Muscle layer of colon (tissue), 2 donors: ENCODE data around the gene CLIP1.
"Not testable (repeated sequence)": the region's sequence is repeated elsewhere in the genome, so short reads cannot be mapped to it uniquely, and the experiment has no call there.

ENCODE experiments used
- H3K27ac ChIP-seq: one replicate; pipeline ENCODE4 v1.7.0; 2013; ENCODE audit warnings: low read depth, mild to moderate bottlenecking, low read length, moderate library complexity
- H3K27me3 ChIP-seq, 2 donors: one replicate each; pipeline ENCODE4 v1.7.0; 2013; ENCODE audit warnings: low read length in 2 of 2, mild to moderate bottlenecking in 2 of 2; ENCODE audit not compliant: insufficient read depth in 2 of 2, control insufficient read depth in 1 of 2
- H3K36me3 ChIP-seq: one replicate; pipeline ENCODE4 v1.7.0; 2013; ENCODE audit warnings: mild to moderate bottlenecking, low read length; ENCODE audit not compliant: insufficient read depth
- H3K4me1 ChIP-seq: one replicate; pipeline ENCODE4 v1.7.0; 2013; ENCODE audit warnings: mild to moderate bottlenecking, low read length; ENCODE audit not compliant: insufficient read depth
- H3K4me3 ChIP-seq, 2 donors: one replicate each; pipeline ENCODE4 v1.7.0; 2013; ENCODE audit warnings: low read length in 2 of 2, low read depth in 1 of 2, mild to moderate bottlenecking in 1 of 2, moderate library complexity in 1 of 2
- H3K9ac ChIP-seq: one replicate; pipeline ENCODE4 v1.7.0; 2013; ENCODE audit warnings: low read length
- H3K9me3 ChIP-seq: one replicate; pipeline ENCODE4 v1.7.0; 2013; ENCODE audit warnings: mild to moderate bottlenecking, low read length
- donor health status: abdominal sarcoma.
- donor health status: Adenocarcinoma of cecum.

The CLIP1 gene

DNA sequence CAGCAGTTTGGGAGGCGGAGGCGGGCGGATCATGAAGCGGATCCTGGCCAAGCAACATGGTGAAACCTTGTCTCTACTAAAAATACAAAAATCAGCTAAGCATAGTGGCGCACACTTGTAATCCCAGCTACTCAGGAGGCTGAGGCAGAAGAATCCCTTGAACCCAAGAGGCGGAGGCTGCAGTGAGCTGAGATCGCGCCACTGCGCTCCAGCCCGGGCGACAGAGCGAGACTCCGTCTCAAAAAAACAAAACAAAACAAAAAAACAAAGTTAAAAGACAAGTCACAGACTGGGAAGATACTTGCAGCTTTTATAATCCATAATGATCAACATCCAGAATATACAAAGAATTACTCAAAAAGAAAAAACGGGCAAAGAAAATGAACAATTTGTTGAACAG lies 161.7 kb downstream of the CLIP1 start:
- H3K36me3 ChIP-seq: peaks cover 29% of the 10 kb centered on the region
- not testable (repeated sequence) for H3K9ac ChIP-seq, H3K27ac ChIP-seq, H3K9me3 ChIP-seq, H3K27me3 ChIP-seq, H3K4me3 ChIP-seq, H3K4me1 ChIP-seq

DNA sequence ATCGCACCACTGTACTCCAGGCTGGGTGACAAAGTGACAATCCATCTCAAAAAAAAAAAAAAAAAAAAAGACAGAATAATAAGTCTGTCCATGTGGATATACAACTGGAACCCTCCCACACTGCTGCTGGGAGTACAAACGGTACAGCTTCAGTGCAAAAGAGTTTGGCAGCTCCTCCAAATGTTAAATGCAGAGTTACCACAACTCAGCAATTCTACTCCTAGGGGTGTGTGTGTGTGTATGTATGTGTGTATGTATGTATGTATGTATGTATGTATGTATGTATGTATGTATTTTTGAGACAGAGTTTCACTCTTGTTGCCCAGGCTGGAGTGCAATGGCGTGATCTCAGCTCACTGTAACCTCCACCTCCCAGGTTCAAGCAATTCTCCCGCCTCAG lies 163.5 kb downstream of the CLIP1 start:
- H3K36me3 ChIP-seq: peaks cover 29% of the 10 kb centered on the region
- not testable (repeated sequence) for H3K9ac ChIP-seq, H3K27ac ChIP-seq, H3K4me1 ChIP-seq, H3K9me3 ChIP-seq, H3K27me3 ChIP-seq, H3K4me3 ChIP-seq

DNA sequence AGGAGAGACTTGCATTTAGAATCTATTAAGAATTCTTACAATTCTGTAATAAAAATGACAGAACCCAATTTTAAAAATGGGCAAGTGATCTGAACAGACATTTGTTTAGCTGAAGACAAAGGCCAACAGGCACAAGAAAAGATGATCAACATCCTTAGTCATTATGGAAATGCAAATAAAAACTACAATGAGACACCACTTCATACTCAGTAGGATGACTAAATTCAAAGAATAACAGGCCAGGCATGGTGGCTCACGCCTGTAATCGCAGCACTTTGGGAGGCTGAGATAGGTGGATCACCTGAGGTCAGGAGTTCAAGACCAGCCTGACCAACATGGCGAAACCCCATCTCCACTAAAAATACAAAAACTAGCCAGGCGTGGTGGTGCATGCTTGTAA lies 164.0 kb downstream of the CLIP1 start:
- not testable (repeated sequence) for H3K9me3 ChIP-seq, H3K27ac ChIP-seq, H3K4me1 ChIP-seq, H3K4me3 ChIP-seq, H3K27me3 ChIP-seq, H3K9ac ChIP-seq
- H3K36me3 ChIP-seq: peaks cover 28% of the 10 kb centered on the region

DNA sequence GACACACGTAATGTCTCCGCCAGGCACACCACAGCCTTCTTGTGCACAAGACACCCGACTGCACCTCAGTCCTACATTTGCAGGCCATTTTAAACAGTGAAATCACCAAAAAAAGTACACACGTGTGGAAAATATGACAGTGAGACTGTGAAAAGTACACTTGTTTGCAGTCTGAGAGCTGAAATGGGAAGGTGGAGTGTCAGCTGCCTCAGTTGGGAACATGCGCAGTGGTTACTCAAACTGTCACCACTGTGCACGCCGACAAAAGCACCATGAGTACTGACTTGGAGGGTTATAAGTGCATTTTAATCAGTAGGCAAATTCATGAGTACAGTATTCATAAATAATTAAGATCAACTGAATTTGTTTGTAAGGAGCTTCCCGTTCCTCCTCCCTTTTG lies 171.9 kb downstream of the CLIP1 start:
- Histone ChIP-seq H3K4me3 (no peak overlapping the region), H3K27ac (no peak overlapping the region), H3K36me3 (peaks cover 23% of the 10 kb centered on the region)

DNA sequence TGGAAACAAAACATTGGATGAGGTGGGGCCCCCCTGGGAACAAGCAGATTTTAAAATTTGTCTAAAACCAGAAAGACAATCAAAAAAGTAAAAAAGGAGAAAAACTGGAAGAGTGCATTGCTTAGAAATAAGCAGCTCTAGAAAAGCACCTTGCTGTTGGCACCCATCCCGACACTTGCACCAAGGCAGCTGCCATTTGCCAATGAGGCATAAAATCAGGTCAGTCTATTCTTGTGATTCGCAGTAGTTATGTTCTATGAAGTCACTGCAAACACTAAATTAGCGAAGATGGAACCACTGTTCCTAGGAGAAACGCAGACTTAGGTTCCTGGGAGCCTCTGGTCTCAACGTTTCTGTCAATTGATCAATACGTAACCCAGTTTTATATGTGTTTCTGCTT lies 172.4 kb downstream of the CLIP1 start:
- Histone ChIP-seq H3K9me3 (no peaks in the 10 kb centered on the region), H3K36me3 (peaks cover 23% of the 10 kb centered on the region), H3K27me3 (no peaks in the 10 kb centered on the region), H3K27ac (no peak overlapping the region), H3K4me3 (no peak overlapping the region), H3K4me1 (no peaks in the 10 kb centered on the region), H3K9ac (no peak overlapping the region)

More for the DNA sequence above, 171.9 kb downstream of the CLIP1 start:
- H3K9me3 ChIP-seq: no peaks in the 10 kb centered on the region
- H3K9ac ChIP-seq: no peak overlapping the region
- no peaks in the 10 kb centered on the region for H3K4me1 ChIP-seq
- H3K27me3 ChIP-seq: no peaks in the 10 kb centered on the region

DNA sequence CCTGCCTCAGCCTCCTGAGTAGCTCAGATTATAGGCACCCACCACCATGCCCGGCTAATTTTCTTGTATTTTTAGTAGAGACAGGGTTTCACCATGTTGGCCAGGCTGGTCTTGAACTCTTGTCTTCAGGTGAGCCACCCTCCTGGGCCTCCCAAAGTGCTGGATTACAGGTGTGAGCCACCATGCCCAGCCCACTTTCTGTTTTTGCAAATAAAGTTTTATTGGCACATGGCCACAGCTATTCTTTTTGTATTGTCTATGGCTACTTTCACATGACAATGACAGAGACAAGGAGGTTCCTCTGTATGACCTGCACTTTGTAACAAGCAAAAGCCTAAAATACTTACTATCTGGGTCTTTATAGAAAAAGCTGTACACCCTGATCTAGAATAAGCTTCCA lies 176.9 kb downstream of the CLIP1 start:
- no peaks in the 10 kb centered on the region for H3K9me3 ChIP-seq
- H3K27ac ChIP-seq: no peak overlapping the region
- peaks cover 29% of the 10 kb centered on the region for H3K36me3 ChIP-seq
- H3K27me3 ChIP-seq: no peaks in the 10 kb centered on the region
- no peaks in the 10 kb centered on the region for H3K4me1 ChIP-seq
- no peak overlapping the region for H3K9ac ChIP-seq
- H3K4me3 ChIP-seq: no peak overlapping the region

DNA sequence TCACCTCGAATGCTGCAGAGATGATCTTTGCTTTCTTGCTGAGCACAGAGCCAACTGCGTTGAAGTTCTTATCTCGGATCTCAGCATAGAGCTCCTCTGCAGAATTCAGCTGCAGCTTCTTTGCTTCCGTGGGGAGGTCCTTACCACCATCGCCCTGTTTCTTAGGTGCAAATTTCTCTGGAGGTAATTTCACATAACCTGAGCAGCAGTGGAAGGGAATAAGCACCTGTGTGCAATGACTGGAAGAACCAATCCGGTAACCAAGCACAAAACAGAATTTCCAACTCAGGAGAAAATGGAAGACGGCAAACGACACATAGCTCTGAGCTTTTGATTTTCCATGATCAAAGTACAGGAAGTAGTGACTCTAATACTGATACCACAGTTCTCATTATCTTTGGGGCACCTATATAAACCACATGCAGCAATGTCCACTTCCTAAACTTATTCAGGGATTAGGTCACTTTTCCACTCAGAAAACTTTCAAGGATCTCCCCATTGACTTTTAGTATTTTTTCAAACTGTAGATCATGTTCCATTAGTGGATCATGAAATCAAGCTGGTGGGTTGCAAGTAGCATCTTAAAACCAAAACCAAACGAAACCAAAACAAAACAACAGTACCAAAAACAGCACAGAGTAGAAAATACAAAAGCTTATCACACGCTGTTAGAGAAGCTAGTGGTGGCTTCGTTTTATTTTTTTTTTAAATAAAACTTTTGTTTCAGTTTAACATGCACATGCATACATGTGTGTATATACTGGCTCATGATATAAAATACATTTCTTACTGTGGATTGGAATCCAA lies 177.7 kb downstream of the CLIP1 start:
- Histone ChIP-seq H3K27me3 (no peaks in the 10 kb centered on the region), H3K27ac (no peak overlapping the region), H3K4me3 (no peak overlapping the region), H3K4me1 (no peaks in the 10 kb centered on the region), H3K9me3 (no peaks in the 10 kb centered on the region), H3K36me3 (peaks cover 24% of the 10 kb centered on the region), H3K9ac (no peak overlapping the region)

DNA sequence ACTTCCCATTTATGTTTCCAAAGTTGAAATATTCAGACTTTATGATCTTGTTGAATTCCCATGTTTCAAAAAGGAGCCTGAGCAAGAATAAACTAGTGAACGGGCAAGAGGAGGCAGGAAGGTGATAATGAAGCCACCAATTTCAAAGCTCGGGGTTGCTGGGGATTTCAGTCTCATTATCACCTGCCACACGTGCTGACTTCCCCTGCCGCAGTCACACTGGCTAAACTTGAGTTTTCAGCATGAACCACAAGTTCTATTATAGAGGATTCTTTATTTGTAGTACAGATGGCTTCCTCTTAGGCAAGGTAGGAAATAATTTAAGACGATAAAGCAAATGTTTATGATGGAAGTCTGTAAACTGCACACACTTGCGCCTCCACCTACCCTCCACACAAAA lies 178.5 kb downstream of the CLIP1 start:
- no peak overlapping the region for H3K9ac ChIP-seq
- peaks cover 24% of the 10 kb centered on the region for H3K36me3 ChIP-seq
- no peak overlapping the region for H3K4me3 ChIP-seq
- no peaks in the 10 kb centered on the region for H3K9me3 ChIP-seq
- no peaks in the 10 kb centered on the region for H3K27me3 ChIP-seq
- H3K4me1 ChIP-seq: no peaks in the 10 kb centered on the region
- no peak overlapping the region for H3K27ac ChIP-seq

DNA sequence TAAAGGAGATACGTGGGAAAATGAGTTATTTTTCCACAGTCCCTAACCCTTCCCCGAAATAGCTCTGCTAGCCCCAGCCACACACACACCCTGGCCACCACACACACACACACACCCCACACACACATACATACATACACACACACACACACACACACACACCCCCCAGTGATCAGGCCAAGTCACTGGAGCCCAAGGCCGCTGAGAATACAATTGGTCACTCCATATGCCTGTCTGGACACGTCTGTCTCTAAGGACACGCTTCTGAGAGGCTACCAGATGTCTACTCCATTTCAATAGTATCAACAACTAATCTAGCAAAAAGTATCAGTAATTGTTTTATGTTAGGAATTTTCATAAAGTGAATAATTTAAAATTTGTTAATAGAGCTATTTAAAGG lies 183.6 kb downstream of the CLIP1 start:
- Histone ChIP-seq H3K4me1 (no peaks in the 10 kb centered on the region), H3K4me3 (no peak overlapping the region), H3K9ac (no peak overlapping the region), H3K27me3 (no peaks in the 10 kb centered on the region), H3K9me3 (no peaks in the 10 kb centered on the region), H3K27ac (no peak overlapping the region), H3K36me3 (peaks cover 38% of the 10 kb centered on the region)

DNA sequence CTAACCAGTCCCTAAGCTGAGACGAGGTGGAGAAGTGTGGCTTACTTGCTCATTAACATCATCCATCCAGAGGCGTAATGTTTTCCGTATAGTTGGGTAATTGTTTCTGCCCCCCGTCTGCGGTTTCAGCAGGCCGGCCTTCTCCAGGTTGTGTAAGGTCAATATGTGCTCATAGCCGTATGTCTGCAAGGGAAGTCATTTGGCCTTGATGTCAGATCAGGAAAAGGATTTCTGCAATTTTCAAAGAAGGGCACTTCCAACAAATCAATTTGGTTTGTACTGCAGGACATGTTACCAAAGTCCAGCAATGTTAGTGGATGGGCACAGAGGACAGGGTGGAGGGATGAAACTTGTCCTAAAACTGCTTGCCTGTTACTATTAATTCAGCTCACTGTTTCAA lies 186.7 kb downstream of the CLIP1 start:
- H3K36me3 ChIP-seq: peaks cover 45% of the 10 kb centered on the region
- no peak overlapping the region for H3K4me3 ChIP-seq
- H3K9me3 ChIP-seq: no peaks in the 10 kb centered on the region
- H3K27me3 ChIP-seq: no peaks in the 10 kb centered on the region
- no peak overlapping the region for H3K27ac ChIP-seq
- H3K4me1 ChIP-seq: no peaks in the 10 kb centered on the region
- no peak overlapping the region for H3K9ac ChIP-seq

DNA sequence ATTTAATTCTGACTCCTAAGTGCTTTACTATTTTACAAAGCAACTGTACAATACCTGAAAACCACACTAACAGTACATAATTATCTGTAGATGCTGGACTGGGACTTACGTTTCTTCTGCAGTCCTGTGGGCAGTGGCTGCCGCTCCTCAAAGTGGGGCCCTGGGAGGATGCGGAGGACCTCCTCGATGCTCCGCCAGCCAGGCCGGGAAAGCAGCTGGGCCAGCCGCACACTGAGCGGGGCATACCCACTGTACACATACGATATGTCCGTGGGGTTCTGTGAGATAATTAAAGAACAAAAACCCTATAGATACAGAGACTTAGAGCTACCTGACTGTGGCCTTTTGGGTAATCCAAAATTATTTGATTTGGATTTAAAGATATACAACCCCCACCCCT lies 189.8 kb downstream of the CLIP1 start:
- Histone ChIP-seq H3K9me3 (no peaks in the 10 kb centered on the region), H3K4me1 (no peaks in the 10 kb centered on the region), H3K4me3 (no peak overlapping the region), H3K27ac (no peak overlapping the region), H3K9ac (no peak overlapping the region), H3K27me3 (no peaks in the 10 kb centered on the region), H3K36me3 (peaks cover 53% of the 10 kb centered on the region)

DNA sequence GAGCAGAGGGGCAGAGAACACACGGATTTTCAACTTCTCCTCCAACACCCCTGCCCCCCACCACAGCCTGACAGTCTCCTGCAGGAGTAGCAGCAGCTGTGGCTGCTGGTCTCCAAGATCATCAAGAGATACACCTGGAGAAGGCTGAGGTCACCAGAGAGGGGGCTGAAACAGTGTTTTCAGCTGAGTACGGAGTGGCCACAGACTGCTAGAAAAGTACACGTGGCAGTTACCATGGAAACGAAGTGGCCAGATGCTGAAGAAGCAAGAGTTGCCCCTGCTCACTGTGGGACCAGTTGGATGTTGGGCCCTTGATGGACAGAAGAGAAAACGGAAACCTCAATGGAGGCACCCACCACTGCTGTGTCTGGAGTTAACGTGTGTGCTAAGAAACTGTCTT lies 191.7 kb downstream of the CLIP1 start:
- Histone ChIP-seq H3K9me3 (no peaks in the 10 kb centered on the region), H3K27ac (no peak overlapping the region), H3K4me1 (peaks cover 9% of the 10 kb centered on the region), H3K4me3 (no peak overlapping the region), H3K36me3 (peaks cover 47% of the 10 kb centered on the region), H3K27me3 (no peaks in the 10 kb centered on the region), H3K9ac (no peak overlapping the region)
